GM19328 (cell line): ENCODE data around the gene ECHS1.
"Not testable (repeated sequence)": the region's sequence is repeated elsewhere in the genome, so short reads cannot be mapped to it uniquely, and the experiment has no call there.

Experiments used
- ATAC-seq: cut with Tn5 transposase; IDR thresholded peaks from one replicate; pipeline ENCODE4 v1.9.1; 2021; ENCODE audit warnings: mild to moderate bottlenecking, moderate library complexity; ENCODE audit not compliant: unreplicated experiment

Gene ECHS1

GRCh38 chr10:133400624-133401424 lies 27.7 kb upstream of the ECHS1 start:
- no peak for ATAC-seq

GRCh38 chr10:133399123-133399601 lies 26.0 kb upstream of the ECHS1 start:
- no peak for ATAC-seq

GRCh38 chr10:133397938-133398337 lies 24.8 kb upstream of the ECHS1 start:
- ATAC-seq: no peak

- ATAC-seq: no peak
Measured at GRCh38 chr10:133396035-133396624, 23.0 kb upstream of the ECHS1 start.

- ATAC-seq: no peak
Measured at GRCh38 chr10:133394801-133395221, 21.7 kb upstream of the ECHS1 start.

- ATAC-seq: peak; percentile 69
Measured at GRCh38 chr10:133394064-133394663, 21.0 kb upstream of the ECHS1 start, which contains the start of gene MTG1. MTG1 (plus strand) TSS chr10:133394157; CDS start chr10:133394221, 64 bp downstream.

- no peak for ATAC-seq
Measured at GRCh38 chr10:133393401-133394063, 20.4 kb upstream of the ECHS1 start.

- no peak for ATAC-seq
Measured at GRCh38 chr10:133391761-133392518, 18.8 kb upstream of the ECHS1 start.

- ATAC-seq: no peak
Measured at GRCh38 chr10:133391249-133391635, 18.1 kb upstream of the ECHS1 start.

GRCh38 chr10:133390597-133391248 lies 17.6 kb upstream of the ECHS1 start:
- no peak for ATAC-seq

- ATAC-seq: peak; percentile 74
Measured at GRCh38 chr10:133388973-133389818, 16.0 kb upstream of the ECHS1 start.

- peak; percentile 5 for ATAC-seq
Measured at GRCh38 chr10:133388236-133388972, 15.2 kb upstream of the ECHS1 start.

GRCh38 chr10:133386951-133387350 lies 13.8 kb upstream of the ECHS1 start:
- ATAC-seq: not testable (repeated sequence)

GRCh38 chr10:133385214-133385613 lies 12.1 kb upstream of the ECHS1 start:
- no peak for ATAC-seq

- no peak for ATAC-seq
Measured at GRCh38 chr10:133384071-133384470, 10.9 kb upstream of the ECHS1 start.

GRCh38 chr10:133383551-133383950 lies 10.4 kb upstream of the ECHS1 start:
- no peak for ATAC-seq

- no peak for ATAC-seq
Measured at GRCh38 chr10:133381036-133381435, 7.9 kb upstream of the ECHS1 start.
